Fibroblast of mammary gland (primary cell): ENCODE results near the gene TUNAR.

ENCODE experiments used
- DNase-seq: peaks from one replicate; pipeline ENCODE4 v3.0.0-alpha.2; 2010; ENCODE audit warnings: low read depth
- H3K4me3 ChIP-seq: 2 replicates; pipeline ENCODE4 v1.5.1; 2011; ENCODE audit warnings: low read depth, mild to moderate bottlenecking, low read length, moderate library complexity; ENCODE audit not compliant: control insufficient read depth
- CTCF ChIP-seq: conservative IDR thresholded peaks from 2 replicates; pipeline ENCODE4 v1.5.1; 2011; ENCODE audit warnings: low read depth, low read length, inconsistent platforms; ENCODE audit not compliant: control insufficient read depth, insufficient read depth

TUNAR gene

GRCh38 chr14:95892142-95892541 is 15.5 kb downstream of the TUNAR start:
- no peak for TF ChIP-seq CTCF
- no peak for DNase-seq
- H3K4me3 ChIP-seq: no peak overlapping the region

GRCh38 chr14:95895720-95896119 is 19.1 kb downstream of the TUNAR start:
- no peak for DNase-seq
- H3K4me3 ChIP-seq: no peak overlapping the region
- no peak for TF ChIP-seq CTCF

GRCh38 chr14:95896498-95897135 is 20.0 kb downstream of the TUNAR start:
- no peak for DNase-seq
- no peak for TF ChIP-seq CTCF
- H3K4me3 ChIP-seq: no peak overlapping the region

GRCh38 chr14:95897280-95897679 is 20.6 kb downstream of the TUNAR start:
- DNase-seq: no peak
- H3K4me3 ChIP-seq: no peak overlapping the region
- no peak for TF ChIP-seq CTCF

GRCh38 chr14:95901054-95901453 is 24.4 kb downstream of the TUNAR start:
- no peak for TF ChIP-seq CTCF
- DNase-seq: peak; percentile 37
- no peak overlapping the region for H3K4me3 ChIP-seq

GRCh38 chr14:95902273-95902826 is 25.7 kb downstream of the TUNAR start:
- no peak for DNase-seq
- no peak overlapping the region for H3K4me3 ChIP-seq
- no peak for TF ChIP-seq CTCF
